Panc1 (cell line): ENCODE data around the gene CHST11. TPM values are rescaled to one million over a fixed set of nuclear protein-coding genes. Genes with fewer than 3 reads are reported as not detected.

Experiments used
- ATAC-seq: fragments of 200-7000 bp; cut with Tn5 transposase; 2 replicates; pipeline ENCODE4 v1.9.1; 2020; ENCODE audit warnings: mild to moderate bottlenecking, moderate library complexity
- BruUV-seq: library from RNA; stranded (reverse); fragments of 400-500 nt; replicated peaks from 2 replicates; lab custom pipeline; 2021; lab: Mats Ljungman, UMichigan
- CTCF ChIA-PET: fragments of 300-600 bp; sonication (Branson Sonifier 250); formaldehyde crosslinking; loops from one replicate; lab custom pipeline; 2022; ENCODE audit warnings: antibody characterized with exemption; lab: Charles Lee
- POLR2A ChIA-PET: fragments of 300-600 bp; sonication (Branson Sonifier 250); formaldehyde crosslinking; loops from one replicate; lab custom pipeline; 2022; ENCODE audit warnings: antibody characterized with exemption; lab: Charles Lee
- DNase-seq: peaks from one replicate; pipeline ENCODE4 v3.0.0-alpha.2; 2010; ENCODE audit warnings: low read depth, low spot score
- H3K27ac ChIP-seq: 2 replicates; pipeline ENCODE4 v1.5.1; 2011; ENCODE audit warnings: mild to moderate bottlenecking, low read length, inconsistent platforms
- H3K27me3 ChIP-seq: fragments of 200-500 bp; sonication (Bioruptor generic); 2 replicates; pipeline ENCODE4 v1.6.0; 2014; ENCODE audit warnings: low read length, inconsistent platforms; ENCODE audit not compliant: control insufficient read depth, insufficient read depth
- H3K36me3 ChIP-seq: fragments of 200-500 bp; sonication (Bioruptor generic); 2 replicates; pipeline ENCODE4 v1.5.1; 2014; ENCODE audit warnings: inconsistent platforms, mild to moderate bottlenecking, low read length, moderate library complexity; ENCODE audit not compliant: control insufficient read depth, insufficient read depth
- H3K4me1 ChIP-seq: 2 replicates; pipeline ENCODE4 v1.5.1; 2011; ENCODE audit warnings: inconsistent platforms, mild to moderate bottlenecking, low read length, moderate library complexity; ENCODE audit not compliant: control insufficient read depth, insufficient read depth
- H3K4me3 ChIP-seq, 2 experiments: 2 replicates each; pipeline ENCODE4 v1.5.1; 2011 to 2012; ENCODE audit warnings: low read depth in 2 of 2, low read length in 2 of 2, mild to moderate bottlenecking in 2 of 2, inconsistent platforms in 1 of 2, moderate library complexity in 1 of 2
- H3K9me3 ChIP-seq: fragments of 200-500 bp; sonication (Bioruptor generic); 2 replicates; pipeline ENCODE4 v1.5.1; 2014; ENCODE audit warnings: low read depth, mild to moderate bottlenecking, inconsistent platforms, low read length, moderate library complexity; ENCODE audit not compliant: control insufficient read depth, insufficient read depth
- POLR2AphosphoS5 ChIP-seq: IDR thresholded peaks from 2 replicates; pipeline ENCODE4 v1.6.1; 2012; ENCODE audit warnings: mild to moderate bottlenecking, low read depth, low read length, moderate library complexity
- SIN3A ChIP-seq: IDR thresholded peaks from 2 replicates; pipeline ENCODE4 v1.6.1; 2012; ENCODE audit warnings: low read depth, mild to moderate bottlenecking, low read length, moderate library complexity, borderline replicate concordance; ENCODE audit not compliant: insufficient read depth
- TCF7L2 ChIP-seq: IDR thresholded peaks from 2 replicates; pipeline ENCODE4 v1.6.1; 2011; ENCODE audit warnings: mild to moderate bottlenecking, low read depth, low read length, inconsistent platforms
- in situ Hi-C: cut with HindIII; loops from 2 replicates; pipeline ENCODE4 v1.10.0; 2016; ENCODE audit warnings: low sequenced_read_pairs, low pct_unique_long_range_greater_than_20kb
- intact Hi-C: fragments of 100-400 bp; cut with micrococcal nuclease; formaldehyde crosslinking; loops from one replicate; pipeline ENCODE4 v1.10.0; 2022; ENCODE audit not compliant: unreplicated experiment
- total RNA-seq: library from RNA; stranded (reverse); gene quantifications from one replicate; pipeline ENCODE4 v1.2.1, GENCODE V29; 2021; ENCODE audit not compliant: unreplicated experiment
- TF ChIP-seq, protein P1 (sequence below), 2 experiments: IDR thresholded peaks; 2 replicates each; pipeline ENCODE4 v1.6.1; 2011 to 2012; ENCODE audit warnings: low read depth in 2 of 2, control low read depth in 1 of 2, low read length in 1 of 2, mild to moderate bottlenecking in 1 of 2, moderate library complexity in 1 of 2; ENCODE audit not compliant: insufficient read depth in 1 of 2
- TF ChIP-seq, protein P2 (sequence below): fragments of 450-650 bp; IDR thresholded peaks from 2 replicates; pipeline ENCODE4 v1.5.1; 2017; ENCODE audit warnings: mild to moderate bottlenecking

The CHST11 gene
- total RNA-seq, 1 experiment from 2014 or later, result 11.4 TPM

DNA sequence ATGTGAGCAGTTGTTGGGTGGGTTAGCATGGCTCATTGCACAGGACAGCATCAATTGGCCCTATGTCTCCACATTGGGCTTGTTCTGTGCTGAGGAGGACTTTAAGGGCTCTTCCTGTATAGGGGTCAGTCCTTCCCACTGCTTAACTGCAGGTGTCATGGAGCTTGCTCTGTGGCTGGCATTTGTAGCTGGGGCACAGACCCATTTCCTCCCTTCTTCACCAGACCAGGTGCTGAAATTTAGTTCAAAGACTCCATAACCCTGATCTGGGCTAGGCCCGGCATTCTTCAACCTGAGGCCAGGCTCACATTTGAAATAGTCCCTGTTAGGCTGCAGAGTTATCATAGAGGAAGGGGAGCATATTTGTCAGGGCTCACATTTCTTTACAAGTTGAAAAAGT lies 12.8 kb downstream of the CHST11 start:
- no peak for TF ChIP-seq SIN3A
- TF ChIP-seq, protein P1, sequence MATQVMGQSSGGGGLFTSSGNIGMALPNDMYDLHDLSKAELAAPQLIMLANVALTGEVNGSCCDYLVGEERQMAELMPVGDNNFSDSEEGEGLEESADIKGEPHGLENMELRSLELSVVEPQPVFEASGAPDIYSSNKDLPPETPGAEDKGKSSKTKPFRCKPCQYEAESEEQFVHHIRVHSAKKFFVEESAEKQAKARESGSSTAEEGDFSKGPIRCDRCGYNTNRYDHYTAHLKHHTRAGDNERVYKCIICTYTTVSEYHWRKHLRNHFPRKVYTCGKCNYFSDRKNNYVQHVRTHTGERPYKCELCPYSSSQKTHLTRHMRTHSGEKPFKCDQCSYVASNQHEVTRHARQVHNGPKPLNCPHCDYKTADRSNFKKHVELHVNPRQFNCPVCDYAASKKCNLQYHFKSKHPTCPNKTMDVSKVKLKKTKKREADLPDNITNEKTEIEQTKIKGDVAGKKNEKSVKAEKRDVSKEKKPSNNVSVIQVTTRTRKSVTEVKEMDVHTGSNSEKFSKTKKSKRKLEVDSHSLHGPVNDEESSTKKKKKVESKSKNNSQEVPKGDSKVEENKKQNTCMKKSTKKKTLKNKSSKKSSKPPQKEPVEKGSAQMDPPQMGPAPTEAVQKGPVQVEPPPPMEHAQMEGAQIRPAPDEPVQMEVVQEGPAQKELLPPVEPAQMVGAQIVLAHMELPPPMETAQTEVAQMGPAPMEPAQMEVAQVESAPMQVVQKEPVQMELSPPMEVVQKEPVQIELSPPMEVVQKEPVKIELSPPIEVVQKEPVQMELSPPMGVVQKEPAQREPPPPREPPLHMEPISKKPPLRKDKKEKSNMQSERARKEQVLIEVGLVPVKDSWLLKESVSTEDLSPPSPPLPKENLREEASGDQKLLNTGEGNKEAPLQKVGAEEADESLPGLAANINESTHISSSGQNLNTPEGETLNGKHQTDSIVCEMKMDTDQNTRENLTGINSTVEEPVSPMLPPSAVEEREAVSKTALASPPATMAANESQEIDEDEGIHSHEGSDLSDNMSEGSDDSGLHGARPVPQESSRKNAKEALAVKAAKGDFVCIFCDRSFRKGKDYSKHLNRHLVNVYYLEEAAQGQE (IDR thresholded peaks at IDR 0.05; ENCODE audit: insufficient read depth in 1 of 2, low read depth in 2 of 2, low read length in 1 of 2), result no peak
- TF ChIP-seq, protein P2, sequence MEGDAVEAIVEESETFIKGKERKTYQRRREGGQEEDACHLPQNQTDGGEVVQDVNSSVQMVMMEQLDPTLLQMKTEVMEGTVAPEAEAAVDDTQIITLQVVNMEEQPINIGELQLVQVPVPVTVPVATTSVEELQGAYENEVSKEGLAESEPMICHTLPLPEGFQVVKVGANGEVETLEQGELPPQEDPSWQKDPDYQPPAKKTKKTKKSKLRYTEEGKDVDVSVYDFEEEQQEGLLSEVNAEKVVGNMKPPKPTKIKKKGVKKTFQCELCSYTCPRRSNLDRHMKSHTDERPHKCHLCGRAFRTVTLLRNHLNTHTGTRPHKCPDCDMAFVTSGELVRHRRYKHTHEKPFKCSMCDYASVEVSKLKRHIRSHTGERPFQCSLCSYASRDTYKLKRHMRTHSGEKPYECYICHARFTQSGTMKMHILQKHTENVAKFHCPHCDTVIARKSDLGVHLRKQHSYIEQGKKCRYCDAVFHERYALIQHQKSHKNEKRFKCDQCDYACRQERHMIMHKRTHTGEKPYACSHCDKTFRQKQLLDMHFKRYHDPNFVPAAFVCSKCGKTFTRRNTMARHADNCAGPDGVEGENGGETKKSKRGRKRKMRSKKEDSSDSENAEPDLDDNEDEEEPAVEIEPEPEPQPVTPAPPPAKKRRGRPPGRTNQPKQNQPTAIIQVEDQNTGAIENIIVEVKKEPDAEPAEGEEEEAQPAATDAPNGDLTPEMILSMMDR, result no peak
- no peak for TF ChIP-seq POLR2AphosphoS5
- no peak for TF ChIP-seq TCF7L2
- CTCF ChIA-PET, result no interaction called here
- intact Hi-C loops, result no loop called here
- H3K9me3 ChIP-seq, result no peaks in the 10 kb centered on the region
- H3K4me3 ChIP-seq, result no peak overlapping the region
- ATAC-seq (no peak), DNase-seq (no peak)
- H3K27ac ChIP-seq, result no peak overlapping the region
- in situ Hi-C loops, result no loop called here
- POLR2A ChIA-PET, result no interaction called here
- no TSS peak for BruUV-seq
- H3K36me3 ChIP-seq, result no peaks in the 10 kb centered on the region
- H3K4me1 ChIP-seq, result no peaks in the 10 kb centered on the region
- no peaks in the 10 kb centered on the region; the same call in 1 of the 2 replicates for H3K27me3 ChIP-seq

DNA sequence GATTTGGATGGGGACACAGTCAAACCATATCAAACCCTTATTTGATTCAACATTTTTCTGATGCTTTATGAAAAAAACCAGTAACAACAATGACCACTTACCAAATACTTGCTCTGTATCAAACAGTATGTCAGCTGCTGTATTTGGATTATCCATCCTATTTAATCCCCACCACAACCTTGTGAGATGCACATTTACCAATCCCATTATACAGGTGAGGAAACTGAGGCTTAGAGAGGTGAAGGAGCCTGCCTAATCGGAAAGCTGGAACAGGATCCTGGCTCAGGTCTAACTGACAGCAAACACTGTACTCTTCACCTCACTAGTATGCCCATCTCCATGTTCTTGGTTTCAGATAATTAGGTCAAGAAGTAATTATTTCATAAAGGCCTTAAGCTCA lies 13.8 kb downstream of the CHST11 start:
- Histone ChIP-seq H3K4me3 (no peak overlapping the region), H3K9me3 (no peaks in the 10 kb centered on the region), H3K36me3 (no peaks in the 10 kb centered on the region), H3K4me1 (no peaks in the 10 kb centered on the region), H3K27me3 (no peaks in the 10 kb centered on the region; the same call in 1 of the 2 replicates), H3K27ac (no peak overlapping the region)
- ATAC-seq (no peak), DNase-seq (no peak)
- in situ Hi-C loops, result no loop called here
- intact Hi-C loops, result no loop called here
- no TSS peak for BruUV-seq
- no peak for TF ChIP-seq POLR2AphosphoS5
- TF ChIP-seq, protein P2, result no peak
- TF ChIP-seq, protein P1 (IDR thresholded peaks at IDR 0.05; ENCODE audit: insufficient read depth in 1 of 2, low read depth in 2 of 2, low read length in 1 of 2), result no peak
- TF ChIP-seq TCF7L2, result no peak
- TF ChIP-seq SIN3A, result no peak
- POLR2A ChIA-PET, result no interaction called here
- CTCF ChIA-PET, result no interaction called here
